SK-N-SH (cell line): ENCODE measurements around the gene TM9SF1. TPM values are rescaled to one million over a fixed set of nuclear protein-coding genes. Genes with fewer than 3 reads are reported as not detected.

Experiments
- CTCF ChIA-PET: fragments of 300-600, 350-600 bp; formaldehyde crosslinking; extraction: SDS; loops from one replicate; lab custom pipeline; 2021; lab: Yijun Ruan, JAX
- POLR2A ChIA-PET: fragments of 350-600 bp; sonication (Branson Sonifier 250); formaldehyde crosslinking; extraction: SDS; loops from one replicate; lab custom pipeline; 2020; ENCODE audit warnings: antibody characterized with exemption, inconsistent platforms; lab: Yijun Ruan, JAX
- DNase-seq: peaks from one replicate; pipeline ENCODE4 v3.0.0; 2012
- H2AFZ ChIP-seq: fragments of 200-600 bp; sonication (generic); 2 replicates; pipeline ENCODE4 v1.8.1; 2016; ENCODE audit warnings: antibody characterized with exemption, mild to moderate bottlenecking, low read depth
- H3F3A ChIP-seq: fragments of 200-600 bp; sonication (generic); replicated peaks from 2 replicates; pipeline ENCODE3; 2016; ENCODE audit warnings: antibody characterized with exemption, mild to moderate bottlenecking; ENCODE audit not compliant: insufficient read depth
- H3K27ac ChIP-seq, 2 experiments: fragments of 200-500 bp in 1 of 2; fragments of 200-600 bp in 1 of 2; sonication (Bioruptor generic) in 1 of 2; sonication (generic), shearing (Covaris generic) in 1 of 2; 2 replicates each; pipeline versions ENCODE4 v1.5.1 to v1.6.1; 2014 to 2016; ENCODE audit warnings: low read depth in 2 of 2, inconsistent platforms in 1 of 2, low read length in 1 of 2, mild to moderate bottlenecking in 1 of 2, mixed read lengths in 1 of 2
- H3K27me3 ChIP-seq: fragments of 200-600 bp; sonication (generic), shearing (Covaris generic); 2 replicates; pipeline ENCODE4 v1.6.1; 2016; ENCODE audit warnings: mixed run types; ENCODE audit not compliant: insufficient read depth
- H3K36me3 ChIP-seq, 2 experiments: fragments of 200-500 bp in 1 of 2; fragments of 200-600 bp in 1 of 2; sonication (Bioruptor generic) in 1 of 2; sonication (generic) in 1 of 2; replicated peaks in 1 of 2; 2 replicates each; pipeline versions ENCODE3 to v1.5.1; 2014 to 2016; ENCODE audit warnings: low read length in 1 of 2, mild to moderate bottlenecking in 1 of 2; ENCODE audit not compliant: insufficient read depth in 2 of 2, control insufficient read depth in 1 of 2
- H3K4me1 ChIP-seq, 2 experiments: fragments of 200-500 bp in 1 of 2; fragments of 200-600 bp in 1 of 2; sonication (Bioruptor generic) in 1 of 2; sonication (generic), shearing (Covaris generic) in 1 of 2; 2 replicates each; pipeline versions ENCODE4 v1.5.1 to v1.6.1; 2014 to 2016; ENCODE audit warnings: low read depth in 1 of 2, low read length in 1 of 2, mixed run types in 1 of 2; ENCODE audit not compliant: insufficient read depth in 2 of 2, control insufficient read depth in 1 of 2
- H3K4me2 ChIP-seq: fragments of 200-600 bp; sonication (generic), shearing (Covaris generic); 2 replicates; pipeline ENCODE4 v1.6.1; 2017; ENCODE audit warnings: mixed run types
- H3K4me3 ChIP-seq, 2 experiments: fragments of 200-500 bp in 1 of 2; fragments of 200-600 bp in 1 of 2; sonication (Bioruptor generic) in 1 of 2; sonication (generic), shearing (Covaris generic) in 1 of 2; 2 replicates each; pipeline versions ENCODE4 v1.5.1 to v1.8.1; 2014 to 2016; ENCODE audit warnings: low read depth in 2 of 2, inconsistent platforms in 1 of 2, low read length in 1 of 2, mild to moderate bottlenecking in 1 of 2, mixed read lengths in 1 of 2, moderate library complexity in 1 of 2
- H3K79me2 ChIP-seq: fragments of 200-600 bp; sonication (generic); 2 replicates; pipeline ENCODE4 v1.8.1; 2017; ENCODE audit warnings: mild to moderate bottlenecking; ENCODE audit not compliant: insufficient read depth
- H3K9ac ChIP-seq: fragments of 200-600 bp; sonication (generic); 2 replicates; pipeline ENCODE4 v1.6.1; 2017; ENCODE audit warnings: mixed run types
- H3K9me2 ChIP-seq: fragments of 200-600 bp; sonication (generic); 2 replicates; pipeline ENCODE4 v1.6.1; 2017; ENCODE audit warnings: mixed run types
- H3K9me3 ChIP-seq: fragments of 200-600 bp; sonication (generic); 2 replicates; pipeline ENCODE4 v1.6.1; 2017; ENCODE audit warnings: mixed run types, mild to moderate bottlenecking, moderate library complexity
- H4K20me1 ChIP-seq: fragments of 200-600 bp; sonication (generic); 2 replicates; pipeline ENCODE4 v1.6.1; 2017; ENCODE audit warnings: mild to moderate bottlenecking, mixed run types; ENCODE audit not compliant: insufficient read depth
- CHD2 ChIP-seq: fragments of 150-350 bp; IDR thresholded peaks from 2 replicates; pipeline ENCODE4 v1.6.1; 2018; ENCODE audit warnings: low read length; ENCODE audit not compliant: partially characterized antibody
- CTCF ChIP-seq: fragments of 200-600 bp; sonication (generic); IDR thresholded peaks from 2 replicates; pipeline ENCODE4 v1.6.1; 2017; ENCODE audit warnings: antibody characterized with exemption, mild to moderate bottlenecking, moderate library complexity
- ELF1 ChIP-seq: IDR thresholded peaks from 2 replicates; pipeline ENCODE4 v1.4.0; 2012
- EP300 ChIP-seq, 2 experiments: IDR thresholded peaks; 2 replicates each; pipeline versions ENCODE4 v1.4.0 to v1.6.1; 2012; ENCODE audit warnings: borderline replicate concordance in 1 of 2, low read depth in 1 of 2, low read length in 1 of 2
- FOSL2 ChIP-seq: IDR thresholded peaks from 2 replicates; pipeline ENCODE4 v1.4.0; 2012; ENCODE audit warnings: low read depth, mild to moderate bottlenecking, moderate library complexity, borderline replicate concordance
- JUND ChIP-seq: IDR thresholded peaks from 2 replicates; pipeline ENCODE4 v1.4.0; 2012
- NRF1 ChIP-seq: IDR thresholded peaks from 2 replicates; pipeline ENCODE4 v1.6.1; 2012; ENCODE audit warnings: low read depth, mild to moderate bottlenecking, low read length
- PBX3 ChIP-seq: IDR thresholded peaks from 2 replicates; pipeline ENCODE4; 2012
- REST ChIP-seq: IDR thresholded peaks from 2 replicates; pipeline ENCODE4 v1.6.1; 2012; ENCODE audit warnings: mild to moderate bottlenecking, low read depth, low read length, moderate library complexity
- RFX5 ChIP-seq: IDR thresholded peaks from 2 replicates; pipeline ENCODE4 v1.6.1; 2012; ENCODE audit warnings: mild to moderate bottlenecking, improper control_type of control experiment, low read length
- SMC3 ChIP-seq: IDR thresholded peaks from 2 replicates; pipeline ENCODE4 v1.6.1; 2012; ENCODE audit warnings: low read depth, low read length, improper control_type of control experiment
- TCF12 ChIP-seq: IDR thresholded peaks from 2 replicates; pipeline ENCODE4 v1.4.0; 2012
- TEAD4 ChIP-seq: IDR thresholded peaks from 2 replicates; pipeline ENCODE4 v1.4.0; 2012; ENCODE audit warnings: mild to moderate bottlenecking, borderline replicate concordance; ENCODE audit not compliant: insufficient read depth
- YY1 ChIP-seq: IDR thresholded peaks from 2 replicates; pipeline ENCODE4 v1.4.0; 2012; ENCODE audit warnings: low read depth, mild to moderate bottlenecking
- WGBS: methylation state at CpG from one replicate; pipeline ENCODE4 v1.1.6; 2017; ENCODE audit warnings: low lambda C conversion rate; 5-methylcytosine and 5-hydroxymethylcytosine counted together
- polyA plus RNA-seq, 3 experiments: library from polyadenylated mRNA; depleted of rRNA; stranded (reverse); fragments of >200 nt; gene quantifications; 2 replicates each; pipeline ENCODE4 v1.2.3, GENCODE V29; 2012
- TF ChIP-seq, protein P1 (sequence below): IDR thresholded peaks from 2 replicates; pipeline ENCODE4 v1.4.0; 2012; ENCODE audit warnings: low read depth
- TF ChIP-seq, protein P2 (sequence below): fragments of 150-350 bp; IDR thresholded peaks from 2 replicates; pipeline ENCODE4 v1.6.1; 2016; ENCODE audit warnings: mild to moderate bottlenecking, low read depth, low read length
- TF ChIP-seq, protein P3 (sequence below): fragments of 150-350 bp; IDR thresholded peaks from 2 replicates; pipeline ENCODE4 v1.6.1; 2017; ENCODE audit warnings: antibody characterized with exemption, low read length, low read depth, borderline replicate concordance

The TM9SF1 gene
- polyA plus RNA-seq, 1 of the 3 experiments (the other 2 are of a cell fraction), result 48.7 TPM

DNA sequence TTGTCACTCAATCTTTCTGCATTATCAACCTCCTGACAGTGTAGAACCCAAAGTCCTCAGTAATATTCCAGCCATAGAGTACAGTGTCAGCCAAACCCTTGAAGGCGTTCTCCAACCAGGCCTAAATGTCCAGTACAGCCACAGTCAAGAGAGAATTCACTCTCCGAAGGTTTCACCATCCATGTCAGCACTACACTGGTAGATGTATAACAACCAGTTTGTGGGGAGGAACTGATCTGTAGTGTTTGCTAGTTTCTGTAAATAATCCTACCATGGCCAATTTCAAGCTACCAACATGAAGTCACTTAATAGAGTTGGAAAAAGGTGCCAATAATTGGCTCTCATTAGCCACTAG, 21.1 kb upstream of the TM9SF1 start:
- peaks cover 9 to 26% of the 10 kb centered on the region in 2 experiments for H3K36me3 ChIP-seq
- TF ChIP-seq FOSL2 (no peak), EP300 (IDR thresholded peaks at IDR 0.05; ENCODE audit: borderline replicate concordance in 1 of 2, low read depth in 1 of 2, low read length in 1 of 2) (no peak), NRF1 (no peak), REST (no peak), PBX3 (no peak), CTCF (no peak), TEAD4 (no peak), YY1 (no peak), JUND (no peak), TCF12 (no peak), RFX5 (no peak), CHD2 (no peak), ELF1 (no peak), SMC3 (no peak)
- TF ChIP-seq, protein P1, sequence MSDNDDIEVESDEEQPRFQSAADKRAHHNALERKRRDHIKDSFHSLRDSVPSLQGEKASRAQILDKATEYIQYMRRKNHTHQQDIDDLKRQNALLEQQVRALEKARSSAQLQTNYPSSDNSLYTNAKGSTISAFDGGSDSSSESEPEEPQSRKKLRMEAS, result no peak
- TF ChIP-seq, protein P2, sequence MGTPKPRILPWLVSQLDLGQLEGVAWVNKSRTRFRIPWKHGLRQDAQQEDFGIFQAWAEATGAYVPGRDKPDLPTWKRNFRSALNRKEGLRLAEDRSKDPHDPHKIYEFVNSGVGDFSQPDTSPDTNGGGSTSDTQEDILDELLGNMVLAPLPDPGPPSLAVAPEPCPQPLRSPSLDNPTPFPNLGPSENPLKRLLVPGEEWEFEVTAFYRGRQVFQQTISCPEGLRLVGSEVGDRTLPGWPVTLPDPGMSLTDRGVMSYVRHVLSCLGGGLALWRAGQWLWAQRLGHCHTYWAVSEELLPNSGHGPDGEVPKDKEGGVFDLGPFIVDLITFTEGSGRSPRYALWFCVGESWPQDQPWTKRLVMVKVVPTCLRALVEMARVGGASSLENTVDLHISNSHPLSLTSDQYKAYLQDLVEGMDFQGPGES, result no peak
- TF ChIP-seq, protein P3, sequence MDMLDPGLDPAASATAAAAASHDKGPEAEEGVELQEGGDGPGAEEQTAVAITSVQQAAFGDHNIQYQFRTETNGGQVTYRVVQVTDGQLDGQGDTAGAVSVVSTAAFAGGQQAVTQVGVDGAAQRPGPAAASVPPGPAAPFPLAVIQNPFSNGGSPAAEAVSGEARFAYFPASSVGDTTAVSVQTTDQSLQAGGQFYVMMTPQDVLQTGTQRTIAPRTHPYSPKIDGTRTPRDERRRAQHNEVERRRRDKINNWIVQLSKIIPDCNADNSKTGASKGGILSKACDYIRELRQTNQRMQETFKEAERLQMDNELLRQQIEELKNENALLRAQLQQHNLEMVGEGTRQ, result no peak
- TF ChIP-seq, all 33 proteins: peak for 0
- Histone ChIP-seq H3K9me2 (no peaks in the 10 kb centered on the region), H3K4me1 (peaks cover 9 to 17% of the 10 kb centered on the region in 2 experiments; a peak in 3 of 4 replicates), H3K9ac (no peak overlapping the region), H3K27me3 (no peaks in the 10 kb centered on the region), H3K9me3 (no peaks in the 10 kb centered on the region), H2AFZ (no peak overlapping the region), H3K79me2 (peaks cover 59% of the 10 kb centered on the region), H3K4me3 (peak overlapping the region; percentile 73 to 82; a peak in 2 of 4 replicates), H3F3A (peaks cover 26% of the 10 kb centered on the region), H3K27ac (peak overlapping the region; percentile 71 to 88; a peak in 2 of 4 replicates), H4K20me1 (peaks cover 3% of the 10 kb centered on the region; the same call in 1 of the 2 replicates), H3K4me2 (peak overlapping the region; percentile 78)
- no peak for DNase-seq
- POLR2A ChIA-PET, result interaction anchor here (0.8 to 1.2 kb wide), 4 partner anchors 21 to 221 kb away, joined by 3 to 9 read pairs (median 4); partner anchors contain the start of genes RABGGTA, TINF2 and TM9SF1
- CTCF ChIA-PET, result interaction anchor here (0.8 to 3.8 kb wide), 14 partner anchors 9 to 126 kb away, joined by 3 to 20 read pairs (median 5); partner anchors contain the start of genes IRF9, NOP9, TINF2 and TM9SF1
- WGBS, result 85% methylated on average over 2 of the region's 2 CpGs
